ENCODE measurements around the gene ERAP2. TPM values are rescaled to one million over a fixed set of nuclear protein-coding genes. Genes with fewer than 3 reads are reported as not detected.

Gene ERAP2
- total and polyA plus RNA-seq, 2 of the 13 experiments (the other 11 are each of a cell fraction or from before 2014, with no cell fraction given): 12.8 to 16.6 TPM

DNA sequence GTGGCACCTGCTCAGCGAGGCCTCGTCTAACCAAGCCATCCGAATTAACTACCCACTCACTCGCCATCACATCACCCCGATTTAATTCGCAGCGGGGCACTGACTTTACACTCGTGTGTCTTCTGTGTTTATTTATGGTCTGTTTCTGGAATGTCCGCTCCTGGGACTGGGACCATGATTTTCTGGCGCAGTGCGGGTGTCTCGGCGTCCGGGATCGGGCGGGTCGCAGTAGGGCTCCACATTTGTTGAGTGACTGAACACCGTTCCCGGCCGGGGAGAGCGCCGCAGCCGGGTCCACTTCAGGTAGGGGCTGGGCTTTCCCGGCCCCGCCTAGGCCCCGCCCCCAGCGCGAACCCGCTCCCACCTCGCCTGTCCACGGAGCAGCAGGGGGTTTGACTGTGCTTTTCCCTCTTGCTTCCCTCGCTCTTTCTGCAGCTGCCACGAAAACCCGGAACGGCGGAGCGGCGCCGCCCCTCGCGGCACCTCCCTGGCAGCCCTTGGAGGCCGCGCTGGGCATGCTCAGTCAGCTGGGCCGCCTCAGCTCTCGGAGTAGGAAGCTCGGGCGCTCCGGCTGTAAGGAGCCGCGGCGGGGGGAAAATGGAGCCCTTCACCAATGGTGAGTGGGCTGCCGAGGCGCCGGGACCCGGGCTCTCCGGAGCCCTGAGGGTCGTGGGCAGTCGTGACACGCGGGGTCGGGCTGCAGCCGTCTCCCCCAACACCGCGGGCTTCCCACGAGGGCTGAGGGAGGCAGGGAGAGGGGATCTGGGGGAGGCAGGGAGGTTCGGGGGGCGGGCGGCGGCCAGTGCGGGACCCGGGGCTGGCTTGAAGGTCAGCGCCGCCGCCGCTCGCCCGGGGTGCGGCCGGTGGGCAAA is 59.5 kb downstream of the ERAP2 start, which contains the start of gene LNPEP (continued):
- TF ChIP-seq, protein P1, sequence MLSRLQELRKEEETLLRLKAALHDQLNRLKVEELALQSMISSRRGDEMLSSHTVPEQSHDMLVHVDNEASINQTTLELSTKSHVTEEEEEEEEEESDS (CRISPR knock-in tag; IDR thresholded peaks at IDR 0.05; ENCODE audit: borderline replicate concordance): no peak; the same call in 1 of the 2 replicates
- TF ChIP-seq ZNF629 (CRISPR knock-in tag; conservative IDR thresholded peaks at IDR 0.05) (no peak), GPN1 (CRISPR knock-in tag; IDR thresholded peaks at IDR 0.05; ENCODE audit: borderline replicate concordance) (0 out of 2 replicates have a peak, but pooled peaks have one; percentile 36), TP53 (CRISPR knock-in tag; conservative IDR thresholded peaks at IDR 0.05) (no peak; the same call in 1 of the 2 replicates), ZNF432 (CRISPR knock-in tag; IDR thresholded peaks at IDR 0.05; ENCODE audit: borderline replicate concordance) (no peak), CC2D1A (CRISPR knock-in tag; IDR thresholded peaks at IDR 0.05) (no peak), GATA4 (IDR thresholded peaks at IDR 0.05; ENCODE audit: borderline replicate concordance, low read depth) (no peak), SRSF1 (optimal IDR thresholded peaks at IDR 0.05; ENCODE audit: low read depth, low read length) (no peak), ZNF530 (CRISPR knock-in tag; IDR thresholded peaks at IDR 0.05; ENCODE audit: low read depth) (no peak), ZZZ3 (CRISPR knock-in tag; IDR thresholded peaks at IDR 0.05; ENCODE audit: borderline replicate concordance) (0 out of 2 replicates have a peak, but pooled peaks have one; percentile 35), SETDB1 (CRISPR knock-in tag; IDR thresholded peaks at IDR 0.05; ENCODE audit: borderline replicate concordance) (no peak), ZNF282 (IDR thresholded peaks at IDR 0.05; ENCODE audit: partially characterized antibody) (no peak), ZFP36 (IDR thresholded peaks at IDR 0.05; ENCODE audit: borderline replicate concordance, low read depth, low read length, partially characterized antibody) (no peak), ZNF101 (CRISPR knock-in tag; IDR thresholded peaks at IDR 0.05; ENCODE audit: borderline replicate concordance, low read depth) (0 out of 2 replicates have a peak, but pooled peaks have one; percentile 49), NR2C2 (CRISPR knock-in tag; IDR thresholded peaks at IDR 0.05; ENCODE audit: borderline replicate concordance) (0 out of 2 replicates have a peak, but pooled peaks have one; percentile 24)
- TF ChIP-seq, protein P2, sequence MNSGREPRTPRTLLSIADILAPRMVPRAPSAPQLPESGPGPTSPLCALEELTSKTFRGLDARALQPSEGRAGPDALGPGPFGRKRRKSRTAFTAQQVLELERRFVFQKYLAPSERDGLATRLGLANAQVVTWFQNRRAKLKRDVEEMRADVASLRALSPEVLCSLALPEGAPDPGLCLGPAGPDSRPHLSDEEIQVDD (CRISPR knock-in tag; IDR thresholded peaks at IDR 0.05; ENCODE audit: borderline replicate concordance): no peak
- TF ChIP-seq, protein P3, sequence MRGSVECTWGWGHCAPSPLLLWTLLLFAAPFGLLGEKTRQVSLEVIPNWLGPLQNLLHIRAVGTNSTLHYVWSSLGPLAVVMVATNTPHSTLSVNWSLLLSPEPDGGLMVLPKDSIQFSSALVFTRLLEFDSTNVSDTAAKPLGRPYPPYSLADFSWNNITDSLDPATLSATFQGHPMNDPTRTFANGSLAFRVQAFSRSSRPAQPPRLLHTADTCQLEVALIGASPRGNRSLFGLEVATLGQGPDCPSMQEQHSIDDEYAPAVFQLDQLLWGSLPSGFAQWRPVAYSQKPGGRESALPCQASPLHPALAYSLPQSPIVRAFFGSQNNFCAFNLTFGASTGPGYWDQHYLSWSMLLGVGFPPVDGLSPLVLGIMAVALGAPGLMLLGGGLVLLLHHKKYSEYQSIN (CRISPR knock-in tag; IDR thresholded peaks at IDR 0.05; ENCODE audit: borderline replicate concordance): no peak
- TF ChIP-seq, protein P4, sequence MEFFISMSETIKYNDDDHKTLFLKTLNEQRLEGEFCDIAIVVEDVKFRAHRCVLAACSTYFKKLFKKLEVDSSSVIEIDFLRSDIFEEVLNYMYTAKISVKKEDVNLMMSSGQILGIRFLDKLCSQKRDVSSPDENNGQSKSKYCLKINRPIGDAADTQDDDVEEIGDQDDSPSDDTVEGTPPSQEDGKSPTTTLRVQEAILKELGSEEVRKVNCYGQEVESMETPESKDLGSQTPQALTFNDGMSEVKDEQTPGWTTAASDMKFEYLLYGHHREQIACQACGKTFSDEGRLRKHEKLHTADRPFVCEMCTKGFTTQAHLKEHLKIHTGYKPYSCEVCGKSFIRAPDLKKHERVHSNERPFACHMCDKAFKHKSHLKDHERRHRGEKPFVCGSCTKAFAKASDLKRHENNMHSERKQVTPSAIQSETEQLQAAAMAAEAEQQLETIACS (CRISPR knock-in tag; IDR thresholded peaks at IDR 0.05): no peak; the same call in none of the 2 replicates
- TF ChIP-seq, protein P5, sequence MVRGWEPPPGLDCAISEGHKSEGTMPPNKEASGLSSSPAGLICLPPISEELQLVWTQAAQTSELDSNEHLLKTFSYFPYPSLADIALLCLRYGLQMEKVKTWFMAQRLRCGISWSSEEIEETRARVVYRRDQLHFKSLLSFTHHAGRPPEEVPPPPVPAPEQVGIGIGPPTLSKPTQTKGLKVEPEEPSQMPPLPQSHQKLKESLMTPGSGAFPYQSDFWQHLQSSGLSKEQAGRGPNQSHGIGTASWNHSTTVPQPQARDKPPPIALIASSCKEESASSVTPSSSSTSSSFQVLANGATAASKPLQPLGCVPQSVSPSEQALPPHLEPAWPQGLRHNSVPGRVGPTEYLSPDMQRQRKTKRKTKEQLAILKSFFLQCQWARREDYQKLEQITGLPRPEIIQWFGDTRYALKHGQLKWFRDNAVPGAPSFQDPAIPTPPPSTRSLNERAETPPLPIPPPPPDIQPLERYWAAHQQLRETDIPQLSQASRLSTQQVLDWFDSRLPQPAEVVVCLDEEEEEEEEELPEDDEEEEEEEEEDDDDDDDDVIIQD (CRISPR knock-in tag; IDR thresholded peaks at IDR 0.05; ENCODE audit: low read depth): peak; percentile 79
- TF ChIP-seq, protein P6, sequence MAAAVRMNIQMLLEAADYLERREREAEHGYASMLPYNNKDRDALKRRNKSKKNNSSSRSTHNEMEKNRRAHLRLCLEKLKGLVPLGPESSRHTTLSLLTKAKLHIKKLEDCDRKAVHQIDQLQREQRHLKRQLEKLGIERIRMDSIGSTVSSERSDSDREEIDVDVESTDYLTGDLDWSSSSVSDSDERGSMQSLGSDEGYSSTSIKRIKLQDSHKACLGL (CRISPR knock-in tag; IDR thresholded peaks at IDR 0.05): no peak
- TF ChIP-seq, protein P7, sequence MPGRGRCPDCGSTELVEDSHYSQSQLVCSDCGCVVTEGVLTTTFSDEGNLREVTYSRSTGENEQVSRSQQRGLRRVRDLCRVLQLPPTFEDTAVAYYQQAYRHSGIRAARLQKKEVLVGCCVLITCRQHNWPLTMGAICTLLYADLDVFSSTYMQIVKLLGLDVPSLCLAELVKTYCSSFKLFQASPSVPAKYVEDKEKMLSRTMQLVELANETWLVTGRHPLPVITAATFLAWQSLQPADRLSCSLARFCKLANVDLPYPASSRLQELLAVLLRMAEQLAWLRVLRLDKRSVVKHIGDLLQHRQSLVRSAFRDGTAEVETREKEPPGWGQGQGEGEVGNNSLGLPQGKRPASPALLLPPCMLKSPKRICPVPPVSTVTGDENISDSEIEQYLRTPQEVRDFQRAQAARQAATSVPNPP (CRISPR knock-in tag; IDR thresholded peaks at IDR 0.05): 0 out of 2 replicates have a peak, but pooled peaks have one; percentile 27

Measured in HepG2 (cell line).